HG03095 (cell line): ENCODE results near the gene MCTP1.
A peak's percentile ranks its signal among the peaks of the same experiment; 100 is the strongest.

Source experiments
- ATAC-seq: cut with Tn5 transposase; IDR thresholded peaks from one replicate; pipeline ENCODE4 v1.9.1; 2021; ENCODE audit warnings: moderate library complexity; ENCODE audit not compliant: unreplicated experiment

Gene MCTP1

GRCh38 chr5:94779684-94780083 lies 505.2 kb downstream of the MCTP1 start:
- no peak for ATAC-seq

- no peak for ATAC-seq
Measured at GRCh38 chr5:94778732-94779131, 506.2 kb downstream of the MCTP1 start.

- ATAC-seq = no peak
Measured at GRCh38 chr5:94778299-94778698, 506.6 kb downstream of the MCTP1 start.

- no peak for ATAC-seq
Measured at GRCh38 chr5:94777056-94777880, 507.6 kb downstream of the MCTP1 start.

GRCh38 chr5:94776167-94776566 lies 508.7 kb downstream of the MCTP1 start:
- no peak for ATAC-seq

- no peak for ATAC-seq
Measured at GRCh38 chr5:94775088-94775487, 509.8 kb downstream of the MCTP1 start.

- no peak for ATAC-seq
Measured at GRCh38 chr5:94771742-94772141, 513.2 kb downstream of the MCTP1 start.

- no peak for ATAC-seq
Measured at GRCh38 chr5:94769996-94770395, 514.9 kb downstream of the MCTP1 start.

- ATAC-seq = no peak
Measured at GRCh38 chr5:94761786-94762185, 523.1 kb downstream of the MCTP1 start.

- ATAC-seq = no peak
Measured at GRCh38 chr5:94761055-94761454, 523.8 kb downstream of the MCTP1 start.

- no peak for ATAC-seq
Measured at GRCh38 chr5:94759961-94760360, 524.9 kb downstream of the MCTP1 start.

- no peak for ATAC-seq
Measured at GRCh38 chr5:94759022-94759421, 525.9 kb downstream of the MCTP1 start.

- ATAC-seq = no peak
Measured at GRCh38 chr5:94754824-94755223, 530.1 kb downstream of the MCTP1 start.

- ATAC-seq = no peak
Measured at GRCh38 chr5:94751460-94751859, 533.4 kb downstream of the MCTP1 start.

GRCh38 chr5:94750681-94751080 lies 534.2 kb downstream of the MCTP1 start:
- no peak for ATAC-seq

- no peak for ATAC-seq
Measured at GRCh38 chr5:94749042-94749441, 535.9 kb downstream of the MCTP1 start.

GRCh38 chr5:94748212-94748611 lies 536.7 kb downstream of the MCTP1 start:
- ATAC-seq = no peak

- ATAC-seq = no peak
Measured at GRCh38 chr5:94747371-94747770, 537.5 kb downstream of the MCTP1 start.

- ATAC-seq = peak; percentile 53
Measured at GRCh38 chr5:94746731-94747124, 538.2 kb downstream of the MCTP1 start.

GRCh38 chr5:94745786-94746730 lies 538.8 kb downstream of the MCTP1 start:
- ATAC-seq = peak; percentile 64

- no peak for ATAC-seq
Measured at GRCh38 chr5:94744906-94745305, 540.0 kb downstream of the MCTP1 start.

GRCh38 chr5:94742852-94743251 lies 542.0 kb downstream of the MCTP1 start:
- ATAC-seq = no peak
